Cardiac muscle cell (in vitro differentiated cells and primary cell): ENCODE data around the gene LGI4. TPM values are rescaled to one million over a fixed set of nuclear protein-coding genes. Genes with fewer than 3 reads are reported as not detected.
"Not testable (repeated sequence)": the region's sequence is repeated elsewhere in the genome, so short reads cannot be mapped to it uniquely, and the experiment has no call there.

Source experiments
- DNase-seq, 2 donors: peaks; one replicate each; pipeline versions ENCODE4 v3.0.0 to v3.0.0-alpha.2; 2010 to 2017; ENCODE audit warnings: low read depth in 1 of 2, low spot score in 1 of 2
- H3K27ac ChIP-seq: fragments of 200-600 bp; sonication (generic); 2 replicates; pipeline ENCODE4 v1.5.1; 2016
- H3K27me3 ChIP-seq: fragments of 200-600 bp; sonication (generic); 2 replicates; pipeline ENCODE4 v1.6.0; 2016; ENCODE audit warnings: control low read depth
- H3K36me3 ChIP-seq: fragments of 200-600 bp; sonication (generic); 2 replicates; pipeline ENCODE4 v1.5.1; 2016; ENCODE audit warnings: control low read depth
- H3K4me1 ChIP-seq: fragments of 200-600 bp; sonication (generic); 2 replicates; pipeline ENCODE4 v1.8.1; 2017; ENCODE audit warnings: low read depth, mild to moderate bottlenecking, mixed run types
- H3K4me3 ChIP-seq: fragments of 200-600 bp; sonication (generic); 2 replicates; pipeline ENCODE4 v1.5.1; 2016; ENCODE audit warnings: mild to moderate bottlenecking
- H3K9me3 ChIP-seq: fragments of 200-600 bp; sonication (generic); 2 replicates; pipeline ENCODE4 v1.5.1; 2017; ENCODE audit warnings: low read depth, mild to moderate bottlenecking, control low read depth
- polyA plus RNA-seq: library from polyadenylated mRNA; unstranded; fragments of >200 nt; fragmentation: Nextera tagmentation; extraction: Ambion mirVana; gene quantifications from 2 replicates; pipeline ENCODE4 v1.2.1, GENCODE V29; 2016
- total RNA-seq: library from RNA; depleted of rRNA; stranded (reverse); fragments of >200 nt; gene quantifications from 2 replicates; pipeline ENCODE4 v1.2.3, GENCODE V29; 2016
- TF ChIP-seq, protein P1 (sequence below): IDR thresholded peaks from 2 replicates; pipeline ENCODE4 v1.5.1; 2012; ENCODE audit warnings: low read depth, mild to moderate bottlenecking, low read length

The LGI4 gene
- total and polyA plus RNA-seq, 2 experiments from 2014 or later: 26.7 to 45.5 TPM

DNA sequence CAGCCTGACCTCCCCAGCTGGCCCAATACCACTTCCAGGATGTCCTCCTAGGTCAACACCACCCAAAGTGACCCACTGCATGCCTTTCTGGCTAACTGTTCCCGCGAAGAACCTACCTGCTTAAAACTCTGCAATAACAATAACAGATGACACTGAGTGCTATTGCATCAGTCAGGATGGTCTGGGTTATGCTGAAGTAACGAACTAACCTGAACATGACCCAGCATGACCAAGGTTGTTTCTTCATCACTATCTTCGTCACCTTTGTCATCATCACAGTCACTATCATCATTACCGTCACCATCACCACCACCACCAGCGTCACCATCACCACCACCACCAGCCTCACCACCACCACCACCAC lies 29.8 kb downstream of the LGI4 start:
- no peak overlapping the region for H3K27ac ChIP-seq
- H3K4me3 ChIP-seq: no peak overlapping the region
- no peaks in the 10 kb centered on the region for H3K4me1 ChIP-seq
- TF ChIP-seq, protein P1, sequence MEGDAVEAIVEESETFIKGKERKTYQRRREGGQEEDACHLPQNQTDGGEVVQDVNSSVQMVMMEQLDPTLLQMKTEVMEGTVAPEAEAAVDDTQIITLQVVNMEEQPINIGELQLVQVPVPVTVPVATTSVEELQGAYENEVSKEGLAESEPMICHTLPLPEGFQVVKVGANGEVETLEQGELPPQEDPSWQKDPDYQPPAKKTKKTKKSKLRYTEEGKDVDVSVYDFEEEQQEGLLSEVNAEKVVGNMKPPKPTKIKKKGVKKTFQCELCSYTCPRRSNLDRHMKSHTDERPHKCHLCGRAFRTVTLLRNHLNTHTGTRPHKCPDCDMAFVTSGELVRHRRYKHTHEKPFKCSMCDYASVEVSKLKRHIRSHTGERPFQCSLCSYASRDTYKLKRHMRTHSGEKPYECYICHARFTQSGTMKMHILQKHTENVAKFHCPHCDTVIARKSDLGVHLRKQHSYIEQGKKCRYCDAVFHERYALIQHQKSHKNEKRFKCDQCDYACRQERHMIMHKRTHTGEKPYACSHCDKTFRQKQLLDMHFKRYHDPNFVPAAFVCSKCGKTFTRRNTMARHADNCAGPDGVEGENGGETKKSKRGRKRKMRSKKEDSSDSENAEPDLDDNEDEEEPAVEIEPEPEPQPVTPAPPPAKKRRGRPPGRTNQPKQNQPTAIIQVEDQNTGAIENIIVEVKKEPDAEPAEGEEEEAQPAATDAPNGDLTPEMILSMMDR: no peak
- no peaks in the 10 kb centered on the region for H3K27me3 ChIP-seq
- H3K36me3 ChIP-seq: no peaks in the 10 kb centered on the region
- H3K9me3 ChIP-seq: no peaks in the 10 kb centered on the region
- no peak for DNase-seq

DNA sequence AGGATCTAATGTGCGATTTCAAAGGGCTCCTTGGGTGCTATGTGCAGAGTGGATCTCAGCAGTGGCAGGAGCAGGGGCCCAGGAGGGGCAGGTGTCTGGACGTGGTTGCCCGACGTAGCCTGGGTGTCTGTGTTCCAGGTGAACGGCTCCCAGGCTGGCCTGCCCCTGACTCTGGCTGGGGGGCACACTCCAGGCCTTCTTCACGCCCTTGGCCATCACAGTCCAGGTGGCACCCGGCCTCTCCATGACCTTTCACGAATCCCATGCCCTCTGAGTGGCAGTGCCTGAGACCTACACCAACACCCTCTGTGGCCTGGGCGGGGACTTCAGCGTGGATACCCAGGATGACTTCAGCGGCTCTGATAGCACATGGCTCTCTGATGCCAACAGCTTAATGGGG lies 30.5 kb downstream of the LGI4 start:
- no peak for DNase-seq
- no peaks in the 10 kb centered on the region for H3K36me3 ChIP-seq
- H3K27ac ChIP-seq: no peak overlapping the region
- H3K27me3 ChIP-seq: no peaks in the 10 kb centered on the region
- H3K9me3 ChIP-seq: no peaks in the 10 kb centered on the region
- H3K4me3 ChIP-seq: no peak overlapping the region
- H3K4me1 ChIP-seq: no peaks in the 10 kb centered on the region
- TF ChIP-seq, protein P1: no peak

DNA sequence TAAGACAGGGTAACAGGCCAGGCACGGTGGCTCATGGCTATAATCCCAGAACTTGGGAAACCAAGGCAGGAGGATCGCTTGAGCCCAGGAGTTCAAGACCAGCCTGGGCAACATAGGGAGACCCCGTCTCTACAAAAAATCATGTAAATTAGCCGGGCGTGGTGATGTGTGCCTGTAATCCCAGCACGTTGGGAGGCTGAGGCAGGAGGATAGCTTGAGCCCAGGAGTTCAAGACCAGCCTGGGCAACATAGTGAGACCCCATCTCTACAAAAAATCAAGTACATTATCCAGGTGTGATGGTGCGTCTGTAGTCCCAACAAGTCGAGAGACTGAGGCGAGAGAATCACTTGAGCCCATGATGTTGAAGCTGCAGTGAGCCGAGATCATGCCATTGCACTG lies 31.2 kb downstream of the LGI4 start:
- not testable (repeated sequence) for H3K36me3 ChIP-seq, H3K4me3 ChIP-seq, H3K27ac ChIP-seq, H3K4me1 ChIP-seq, DNase-seq, H3K9me3 ChIP-seq, H3K27me3 ChIP-seq

DNA sequence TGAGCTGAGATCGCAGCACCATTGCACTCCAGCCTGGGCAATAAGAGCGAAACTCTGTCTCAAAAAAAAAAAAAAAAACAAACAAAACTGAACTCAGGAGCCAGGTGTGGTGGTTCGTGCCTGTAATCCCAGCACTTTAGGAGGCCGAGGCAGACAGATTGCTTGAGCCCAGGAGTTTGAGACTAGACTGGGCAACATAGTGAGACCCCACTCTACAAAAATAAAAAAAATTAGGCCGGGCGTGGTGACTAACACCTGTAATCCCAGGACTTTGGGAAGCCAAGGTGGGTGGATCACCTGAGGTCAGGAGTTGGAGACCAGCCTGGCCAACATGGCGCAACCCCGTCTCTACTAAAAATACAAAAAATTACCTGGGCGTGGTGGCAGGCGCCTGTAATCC lies 32.9 kb downstream of the LGI4 start:
- not testable (repeated sequence) for H3K36me3 ChIP-seq, DNase-seq, H3K27me3 ChIP-seq, H3K27ac ChIP-seq, H3K4me1 ChIP-seq, H3K9me3 ChIP-seq, H3K4me3 ChIP-seq

DNA sequence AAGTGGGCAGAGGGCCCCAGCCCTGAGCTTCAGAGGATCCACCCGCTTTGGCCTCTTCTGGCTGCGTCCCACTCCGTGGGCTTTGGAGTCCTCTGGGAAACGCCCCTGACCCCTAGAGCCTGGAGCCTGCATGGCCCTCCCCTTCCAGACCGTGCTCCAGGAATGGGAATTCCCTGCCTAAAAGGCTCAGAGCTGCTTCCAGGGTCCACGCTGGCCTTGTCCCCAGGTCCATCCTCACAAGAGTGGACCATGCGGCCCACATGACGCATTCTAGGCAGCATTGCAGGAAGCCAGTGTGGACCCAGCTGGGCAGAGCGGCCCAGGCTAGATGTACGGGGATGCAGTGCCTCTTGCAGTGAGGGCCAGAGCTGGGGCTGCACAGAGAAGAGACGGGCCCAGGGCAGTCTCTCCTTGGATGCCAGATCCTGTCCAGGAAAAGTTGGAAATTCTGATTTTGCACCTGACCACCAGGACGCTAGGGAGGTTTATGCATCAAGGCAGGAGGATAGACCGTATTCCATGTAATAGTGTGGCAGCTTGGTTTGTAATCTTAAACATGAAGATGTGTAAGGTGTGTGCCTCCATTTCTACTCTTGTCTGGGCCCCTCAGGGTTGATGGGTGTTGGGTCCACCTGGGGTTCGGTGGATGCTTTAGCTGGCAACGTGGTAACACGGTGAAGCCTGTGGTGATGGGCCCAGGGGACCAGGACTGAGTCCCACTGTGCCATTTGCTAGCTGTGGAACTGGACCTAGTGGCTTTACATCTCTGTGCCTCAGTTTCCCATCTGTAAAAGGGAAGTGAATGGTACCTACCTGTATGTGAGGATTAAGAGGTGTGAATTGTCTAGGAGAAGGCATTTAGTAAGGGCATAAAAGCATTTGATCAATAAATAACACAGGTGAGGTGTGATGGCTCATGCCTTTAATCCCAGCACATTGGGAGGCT lies 34.0 kb downstream of the LGI4 start:
- TF ChIP-seq, protein P1: no peak
- H3K9me3 ChIP-seq: no peaks in the 10 kb centered on the region
- no peak overlapping the region for H3K4me3 ChIP-seq
- no peak overlapping the region for H3K27ac ChIP-seq
- no peaks in the 10 kb centered on the region for H3K27me3 ChIP-seq
- no peaks in the 10 kb centered on the region for H3K36me3 ChIP-seq
- no peak for DNase-seq
- H3K4me1 ChIP-seq: no peaks in the 10 kb centered on the region

DNA sequence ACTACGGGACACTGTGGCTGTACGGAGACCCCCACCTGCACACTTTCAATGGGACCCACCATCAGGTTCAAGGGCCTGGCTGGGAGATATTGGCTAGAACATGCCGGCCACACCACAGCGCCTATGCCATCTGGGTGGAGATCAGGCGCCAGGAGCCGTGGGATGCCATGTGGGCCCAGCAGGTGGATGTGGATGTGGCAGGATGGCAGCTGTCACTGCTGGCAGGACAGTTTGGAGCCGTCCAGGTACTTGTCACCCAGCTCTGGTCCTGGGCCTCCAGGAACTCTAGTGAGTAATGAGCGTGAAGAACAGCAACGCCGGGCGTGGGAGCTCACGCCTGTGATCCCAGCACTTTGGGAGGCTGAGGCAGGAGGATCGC lies 35.0 kb downstream of the LGI4 start:
- DNase-seq: no peak
- Histone ChIP-seq H3K9me3 (no peaks in the 10 kb centered on the region), H3K4me1 (no peaks in the 10 kb centered on the region), H3K36me3 (no peaks in the 10 kb centered on the region), H3K27ac (no peak overlapping the region), H3K27me3 (no peaks in the 10 kb centered on the region), H3K4me3 (no peak overlapping the region)
- TF ChIP-seq, protein P1: no peak
